ENCODE measurements around the gene RFESD.

Gene RFESD

DNA sequence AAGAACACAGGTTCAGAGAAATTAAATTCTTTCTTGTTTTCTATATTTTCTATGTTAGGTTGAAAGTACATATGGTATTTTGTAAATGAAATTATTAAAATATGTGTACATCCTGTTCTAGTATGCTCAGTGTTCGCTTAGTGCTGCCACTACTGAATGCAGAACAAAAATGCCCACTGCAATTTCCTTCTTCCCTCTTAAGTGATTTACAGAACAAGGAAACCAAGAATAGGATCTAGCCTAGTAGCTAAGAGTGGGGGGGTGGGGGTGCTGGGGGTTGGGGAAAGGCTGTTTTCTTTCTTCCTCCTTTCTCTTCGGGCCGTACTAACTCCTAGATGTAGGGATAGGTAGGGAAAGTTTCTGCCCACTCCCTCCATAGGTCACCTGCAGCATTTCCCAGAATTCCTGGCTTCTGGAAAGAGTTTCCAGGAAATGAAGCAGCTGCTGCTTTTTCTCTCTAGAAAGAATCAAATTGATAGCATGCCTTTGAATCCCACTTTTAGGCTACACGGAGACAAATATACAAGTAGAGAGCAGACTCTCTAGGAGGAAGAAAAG is 20.6 kb downstream of the RFESD start:
- no peak overlapping the region for H3K4me3 ChIP-seq (ENCODE audit: low read depth, low read length)
- TF ChIP-seq, protein P1, sequence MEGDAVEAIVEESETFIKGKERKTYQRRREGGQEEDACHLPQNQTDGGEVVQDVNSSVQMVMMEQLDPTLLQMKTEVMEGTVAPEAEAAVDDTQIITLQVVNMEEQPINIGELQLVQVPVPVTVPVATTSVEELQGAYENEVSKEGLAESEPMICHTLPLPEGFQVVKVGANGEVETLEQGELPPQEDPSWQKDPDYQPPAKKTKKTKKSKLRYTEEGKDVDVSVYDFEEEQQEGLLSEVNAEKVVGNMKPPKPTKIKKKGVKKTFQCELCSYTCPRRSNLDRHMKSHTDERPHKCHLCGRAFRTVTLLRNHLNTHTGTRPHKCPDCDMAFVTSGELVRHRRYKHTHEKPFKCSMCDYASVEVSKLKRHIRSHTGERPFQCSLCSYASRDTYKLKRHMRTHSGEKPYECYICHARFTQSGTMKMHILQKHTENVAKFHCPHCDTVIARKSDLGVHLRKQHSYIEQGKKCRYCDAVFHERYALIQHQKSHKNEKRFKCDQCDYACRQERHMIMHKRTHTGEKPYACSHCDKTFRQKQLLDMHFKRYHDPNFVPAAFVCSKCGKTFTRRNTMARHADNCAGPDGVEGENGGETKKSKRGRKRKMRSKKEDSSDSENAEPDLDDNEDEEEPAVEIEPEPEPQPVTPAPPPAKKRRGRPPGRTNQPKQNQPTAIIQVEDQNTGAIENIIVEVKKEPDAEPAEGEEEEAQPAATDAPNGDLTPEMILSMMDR (conservative IDR thresholded peaks at IDR 0.05; ENCODE audit: low read depth, low read length): no peak
- DNase-seq (ENCODE audit: low read depth): no peak

DNA sequence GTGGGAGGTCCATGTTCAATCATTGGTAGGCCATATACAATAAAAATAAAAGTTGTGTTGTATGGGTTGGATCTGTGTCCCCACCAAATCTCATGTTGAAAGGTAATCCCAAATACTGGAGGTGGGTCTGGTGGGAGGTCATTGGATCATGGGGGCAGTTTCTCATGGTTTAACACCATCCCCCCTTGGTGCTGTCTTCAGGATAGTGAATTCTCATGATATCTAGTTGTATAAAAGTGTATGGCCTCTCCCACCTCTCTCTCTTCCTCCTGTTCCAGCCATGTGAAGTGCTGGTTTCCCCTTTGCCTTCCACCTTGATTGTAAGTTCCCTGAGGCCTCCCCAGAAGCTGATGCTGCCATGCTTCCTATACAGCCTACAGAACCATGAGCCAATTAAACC is 21.1 kb downstream of the RFESD start:
- TF ChIP-seq, protein P1 (conservative IDR thresholded peaks at IDR 0.05; ENCODE audit: low read depth, low read length): no peak
- no peak for DNase-seq (ENCODE audit: low read depth)
- no peak overlapping the region for H3K4me3 ChIP-seq (ENCODE audit: low read depth, low read length)

DNA sequence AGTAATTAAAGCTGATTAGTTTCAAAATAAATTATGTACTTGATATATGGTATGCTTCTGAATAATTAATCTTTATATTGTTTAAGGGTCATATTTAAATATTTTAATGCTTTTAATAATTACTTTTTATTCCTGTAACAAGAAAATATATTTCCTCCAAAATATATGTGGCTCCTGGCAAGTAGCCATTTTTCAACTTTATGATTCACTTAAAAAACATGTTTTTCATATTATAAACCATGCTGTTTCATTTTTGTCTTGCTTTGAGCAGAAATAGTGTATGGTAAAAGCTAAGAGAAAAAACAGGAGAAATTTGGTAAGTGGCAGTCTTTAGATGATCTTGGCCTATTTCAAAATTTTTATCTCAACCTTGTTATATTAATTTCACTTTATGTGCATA is 21.6 kb downstream of the RFESD start:
- TF ChIP-seq, protein P1 (conservative IDR thresholded peaks at IDR 0.05; ENCODE audit: low read depth, low read length): no peak
- peak; percentile 69 for DNase-seq (ENCODE audit: low read depth)
- no peak overlapping the region for H3K4me3 ChIP-seq (ENCODE audit: low read depth, low read length)

DNA sequence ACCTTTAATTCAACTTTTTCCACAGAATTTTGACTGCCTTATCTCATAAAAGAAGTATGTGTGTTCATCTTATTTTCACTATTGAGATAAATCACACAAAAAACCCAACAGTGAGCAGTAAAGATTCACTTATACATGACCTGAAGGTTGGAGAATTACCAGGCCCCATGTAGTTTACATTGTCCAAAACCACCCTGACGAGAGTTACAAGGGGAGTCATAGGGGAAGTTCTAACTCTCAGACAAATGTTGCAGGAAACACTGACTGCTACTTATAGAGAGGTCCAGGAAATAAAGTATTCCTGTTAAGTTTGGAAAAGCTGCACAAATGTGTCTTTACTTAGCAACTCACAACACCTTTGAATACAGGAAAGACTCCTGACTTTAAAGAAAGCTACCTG is 22.2 kb downstream of the RFESD start:
- TF ChIP-seq, protein P1 (conservative IDR thresholded peaks at IDR 0.05; ENCODE audit: low read depth, low read length): no peak
- peak; percentile 41 for DNase-seq (ENCODE audit: low read depth)
- no peak overlapping the region for H3K4me3 ChIP-seq (ENCODE audit: low read depth, low read length)

DNA sequence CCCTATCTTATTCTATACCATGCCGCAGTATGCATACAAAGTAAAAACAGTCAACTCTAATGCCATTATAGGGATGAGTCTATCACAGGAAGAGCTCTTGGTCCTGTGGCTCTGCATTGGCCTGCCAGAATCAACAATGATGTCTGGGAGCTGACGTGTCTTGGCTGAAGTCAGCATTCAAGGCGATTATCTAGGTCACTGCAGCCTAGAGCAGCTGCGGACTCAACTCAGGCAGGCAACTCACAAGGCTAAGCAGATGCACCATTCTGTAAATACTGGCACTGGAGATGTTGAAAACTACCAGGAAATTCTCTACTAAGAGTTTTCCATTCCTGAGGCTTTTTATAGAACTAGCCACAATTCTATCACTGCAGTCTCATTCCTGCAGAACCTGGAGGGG is 23.0 kb downstream of the RFESD start:
- DNase-seq (ENCODE audit: low read depth): peak; percentile 99
- TF ChIP-seq, protein P1 (conservative IDR thresholded peaks at IDR 0.05; ENCODE audit: low read depth, low read length): no peak
- no peak overlapping the region for H3K4me3 ChIP-seq (ENCODE audit: low read depth, low read length)

DNA sequence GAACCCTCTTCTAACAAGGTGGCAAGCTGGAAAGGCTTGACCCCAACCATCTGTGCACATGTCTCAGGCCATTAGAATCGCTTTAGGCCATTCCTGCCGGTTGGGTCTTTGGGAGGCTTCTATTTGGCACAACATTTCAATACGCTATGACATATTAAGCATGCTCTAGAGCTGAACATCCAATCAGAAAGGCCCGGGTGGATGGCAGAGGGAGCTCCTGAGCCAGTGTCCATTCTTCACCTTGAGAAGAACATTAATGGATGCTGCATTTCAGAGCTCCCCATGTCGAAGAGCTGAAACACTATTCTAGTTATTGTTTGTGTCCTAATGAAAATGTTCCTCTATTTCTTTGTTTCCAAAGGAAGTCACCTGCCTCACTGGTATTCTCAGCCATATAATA is 23.4 kb downstream of the RFESD start:
- TF ChIP-seq, protein P1 (conservative IDR thresholded peaks at IDR 0.05; ENCODE audit: low read depth, low read length): no peak
- H3K4me3 ChIP-seq (ENCODE audit: low read depth, low read length): no peak overlapping the region
- no peak for DNase-seq (ENCODE audit: low read depth)

DNA sequence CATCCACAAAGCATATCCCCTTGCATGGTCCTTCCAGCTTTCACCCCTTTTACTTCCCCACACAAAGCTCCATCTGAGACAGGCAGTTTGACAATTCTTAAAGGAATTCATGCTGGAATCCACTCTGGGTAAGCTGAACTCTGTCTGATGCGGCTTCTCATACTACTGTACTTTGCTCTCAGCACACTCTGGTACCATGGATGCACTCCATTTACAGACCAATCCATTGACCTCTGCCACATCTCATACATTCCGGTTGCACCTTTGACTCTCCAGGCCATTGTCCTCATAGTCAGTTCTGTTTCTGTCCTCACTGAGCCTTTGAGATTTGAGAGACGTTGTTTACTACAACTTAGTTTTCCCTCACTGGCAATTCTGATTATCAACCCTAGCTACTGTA is 24.0 kb downstream of the RFESD start:
- TF ChIP-seq, protein P1 (conservative IDR thresholded peaks at IDR 0.05; ENCODE audit: low read depth, low read length): no peak
- DNase-seq (ENCODE audit: low read depth): peak; percentile 35
- no peak overlapping the region for H3K4me3 ChIP-seq (ENCODE audit: low read depth, low read length)
